GM12878 (cell line): Measurements from ENCODE around the gene WFDC8. TPM values are rescaled to one million over a fixed set of nuclear protein-coding genes. Genes with fewer than 3 reads are reported as not detected.

ENCODE experiments used
- ATAC-seq: fragments of 200-7000 bp; cut with Tn5 transposase; 3 replicates; pipeline ENCODE4 v1.9.1; 2020; ENCODE audit warnings: mild to moderate bottlenecking, moderate library complexity
- BruUV-seq: library from RNA; stranded (reverse); fragments of 400-500 nt; replicated peaks from 2 replicates; lab custom pipeline; 2021; lab: Mats Ljungman, UMichigan
- CTCF ChIA-PET: fragments of 300-600 bp; sonication (Branson Sonifier 250); formaldehyde crosslinking; extraction: SDS; loops from one replicate; lab custom pipeline; 2021; ENCODE audit warnings: inconsistent platforms; lab: Yijun Ruan, JAX
- POLR2A ChIA-PET: fragments of 350-600 bp; formaldehyde crosslinking; extraction: SDS; loops from one replicate; lab custom pipeline; 2021; ENCODE audit warnings: inconsistent platforms; lab: Charles Lee
- RAD21 ChIA-PET: fragments of 300-600 bp; sonication (Branson Sonifier 250); formaldehyde crosslinking; loops from one replicate; lab custom pipeline; 2023; ENCODE audit warnings: antibody characterized with exemption; ENCODE audit not compliant: unreplicated experiment; lab: Charles Lee
- SMC1A ChIA-PET: fragments of 300-600 bp; sonication (Branson Sonifier 250); formaldehyde crosslinking; loops from one replicate; lab custom pipeline; 2023; ENCODE audit not compliant: unreplicated experiment, uncharacterized antibody; lab: Charles Lee
- DNase-seq: peaks from one replicate; pipeline ENCODE4 v3.0.0-alpha.2; 2011; ENCODE audit warnings: low read depth, low spot score
- FAIRE-seq: peaks from 3 replicates; lab custom pipeline; 2011; peaks lifted over from hg19 to GRCh38; lab: Jason Lieb, UNC
- H2AFZ ChIP-seq: 2 replicates; pipeline ENCODE4 v1.6.0; 2011; ENCODE audit warnings: low read depth, low read length, control low read depth; ENCODE audit not compliant: control insufficient read depth
- H3K27ac ChIP-seq: 2 replicates; pipeline ENCODE4 v1.5.1; 2011; ENCODE audit warnings: control low read depth; ENCODE audit not compliant: control insufficient read depth, insufficient read depth
- H3K27me3 ChIP-seq, 2 experiments: replicated peaks in 1 of 2; 2 replicates each; pipeline versions ENCODE4 v1.6.0 to v1.6.1; 2011; ENCODE audit warnings: low read length in 1 of 2; ENCODE audit not compliant: control insufficient read depth in 2 of 2, insufficient read depth in 2 of 2
- H3K36me3 ChIP-seq, 2 experiments: 2 replicates each; pipeline ENCODE4 v1.5.1; 2011; ENCODE audit warnings: low read length in 1 of 2; ENCODE audit not compliant: control insufficient read depth in 2 of 2, insufficient read depth in 2 of 2
- H3K4me1 ChIP-seq: 2 replicates; pipeline ENCODE4 v1.6.1; 2011; ENCODE audit warnings: mild to moderate bottlenecking, low read length, moderate library complexity, mixed read lengths; ENCODE audit not compliant: control insufficient read depth, insufficient read depth
- H3K4me2 ChIP-seq: 2 replicates; pipeline ENCODE4 v1.6.0; 2011; ENCODE audit warnings: control low read depth; ENCODE audit not compliant: control insufficient read depth, insufficient read depth
- H3K4me3 ChIP-seq: fragments of 200-600 bp; sonication (generic); 2 replicates; pipeline ENCODE4 v1.5.1; 2016
- H3K79me2 ChIP-seq: 2 replicates; pipeline ENCODE4 v1.6.0; 2011; ENCODE audit warnings: low read length; ENCODE audit not compliant: control insufficient read depth, insufficient read depth
- H3K9ac ChIP-seq: 2 replicates; pipeline ENCODE4 v1.8.0; 2011; ENCODE audit warnings: low read length, control low read depth, mixed read lengths; ENCODE audit not compliant: control insufficient read depth, insufficient read depth
- H3K9me3 ChIP-seq: replicated peaks from 3 replicates; pipeline ENCODE4 v1.5.1; 2011; ENCODE audit warnings: mild to moderate bottlenecking, low read length; ENCODE audit not compliant: control insufficient read depth, insufficient read depth
- H4K20me1 ChIP-seq: 2 replicates; pipeline ENCODE4 v1.6.0; 2011; ENCODE audit not compliant: control insufficient read depth, insufficient read depth
- BACH1 ChIP-seq: fragments of 450-650 bp; IDR thresholded peaks from 2 replicates; pipeline ENCODE4 v1.6.1; 2017; ENCODE audit warnings: mild to moderate bottlenecking, borderline replicate concordance
- BRCA1 ChIP-seq: IDR thresholded peaks from 2 replicates; pipeline ENCODE4 v1.6.1; 2011; ENCODE audit warnings: low read depth, low read length, improper control_type of control experiment
- CBX5 ChIP-seq: sonication (generic); IDR thresholded peaks from 2 replicates; pipeline ENCODE4 v1.6.1; 2016; ENCODE audit warnings: low read depth, moderate library complexity, mild to moderate bottlenecking, inconsistent platforms
- CREB1 ChIP-seq: IDR thresholded peaks from 2 replicates; pipeline ENCODE4 v1.6.1; 2012; ENCODE audit warnings: low read depth, mild to moderate bottlenecking, inconsistent platforms
- EGR1 ChIP-seq, 2 experiments: IDR thresholded peaks; 1 replicate in 1 of 2; 2 replicates in 1 of 2; pipeline ENCODE4 v1.6.1; 2011 to 2012; ENCODE audit warnings: low read depth in 2 of 2, low read length in 2 of 2, borderline replicate concordance in 1 of 2, mild to moderate bottlenecking in 1 of 2, moderate library complexity in 1 of 2
- MTA3 ChIP-seq: IDR thresholded peaks from 2 replicates; pipeline ENCODE4 v1.6.1; 2012; ENCODE audit warnings: low read length, inconsistent platforms, borderline replicate concordance
- RFX5 ChIP-seq: IDR thresholded peaks from 2 replicates; pipeline ENCODE4 v1.6.1; 2011; ENCODE audit warnings: low read depth, low read length, improper control_type of control experiment
- SUPT20H ChIP-seq: IDR thresholded peaks from 2 replicates; pipeline ENCODE4 v1.6.1; 2011; ENCODE audit warnings: low read depth, mild to moderate bottlenecking, low read length, moderate library complexity, borderline replicate concordance; ENCODE audit not compliant: control insufficient read depth
- ZBTB40 ChIP-seq: fragments of 450-650 bp; IDR thresholded peaks from 2 replicates; pipeline ENCODE4 v1.6.1; 2016; ENCODE audit warnings: mild to moderate bottlenecking, moderate library complexity, borderline replicate concordance
- WGBS: methylation state at CpG from one replicate; pipeline ENCODE4 v1.1.6; 2016; ENCODE audit warnings: low lambda C conversion rate; ENCODE audit not compliant: insufficient replicate concordance, insufficient coverage; ENCODE audit errors: missing lambda C conversion rate; 5-methylcytosine and 5-hydroxymethylcytosine counted together
- in situ Hi-C: fragments of 300-500 bp; cut with MboI; formaldehyde crosslinking; loops from 9 replicates; pipeline ENCODE4 v1.14.3; 2018; ENCODE audit warnings: mixed read lengths
- intact Hi-C: fragments of 100-400 bp; cut with micrococcal nuclease; formaldehyde crosslinking; loops from one replicate; pipeline ENCODE4 v1.14.2; 2022; ENCODE audit not compliant: unreplicated experiment
- polyA plus RNA-seq, 11 experiments: library from polyadenylated mRNA; depleted of rRNA in 4 of 11; unstranded in 6 of 11; stranded (reverse) in 5 of 11; fragments of >200 nt; fragmentation: Nextera tagmentation in 4 of 11; fragmentation: Illumina TruSeq in 1 of 11; extraction: Ambion mirVana in 4 of 11; extraction: Trizol in 1 of 11; gene quantifications; 1 replicate in 1 of 11; 2 replicates in 10 of 11; pipeline versions ENCODE4 v1.2.1 to v1.2.3, GENCODE V29; 2011 to 2016; ENCODE audit warnings: inconsistent platforms in 2 of 11, missing spikeins in 2 of 11, low read depth in 1 of 11
- total RNA-seq, 4 experiments: library from RNA; depleted of rRNA in 3 of 4; stranded (reverse); fragments of >200 nt in 3 of 4; fragmentation: Illumina TruSeq in 1 of 4; extraction: Trizol in 1 of 4; gene quantifications; 2 replicates each; pipeline versions ENCODE4 v1.2.1 to v1.2.3, GENCODE V29; 2013 to 2021

Gene WFDC8
- total and polyA plus RNA-seq, 10 of the 15 experiments (the other 5 are each of a cell fraction or from before 2014, with no cell fraction given), result not detected

- no peaks in the 10 kb centered on the region for H3K79me2 ChIP-seq
- TF ChIP-seq CREB1 (no peak), BRCA1 (no peak), MTA3 (no peak), BACH1 (no peak), SUPT20H (no peak), RFX5 (no peak), ZBTB40 (no peak), CBX5 (no peak), EGR1 (IDR thresholded peaks at IDR 0.05; ENCODE audit: borderline replicate concordance in 1 of 2, low read depth in 2 of 2, low read length in 2 of 2) (no peak)
- H3K9ac ChIP-seq, result no peak overlapping the region
- 0 out of 4 replicates have a peak, but pooled peaks cover 0 to 1% of the 10 kb centered on the region in 2 experiments for H3K27me3 ChIP-seq
- CTCF ChIA-PET, result no interaction called here
- no peaks in the 10 kb centered on the region for H3K9me3 ChIP-seq
- ATAC-seq (no peak), DNase-seq (no peak), FAIRE-seq (no peak)
- no peak overlapping the region for H3K4me2 ChIP-seq
- no peaks in the 10 kb centered on the region for H3K36me3 ChIP-seq
- H2AFZ ChIP-seq, result no peak overlapping the region
- no peak overlapping the region for H3K4me3 ChIP-seq
- RAD21 ChIA-PET, result no interaction called here
- SMC1A ChIA-PET, result no interaction called here
- H3K27ac ChIP-seq, result no peak overlapping the region
- intact Hi-C loops (no loop called here), in situ Hi-C loops (no loop called here)
- BruUV-seq, result no TSS peak
- no peaks in the 10 kb centered on the region for H4K20me1 ChIP-seq
- 13% methylated on average over 2 of the region's 2 CpGs for WGBS
- POLR2A ChIA-PET, result no interaction called here
- no peaks in the 10 kb centered on the region for H3K4me1 ChIP-seq
These were observed 2.1 kb downstream of the WFDC8 start for GRCh38 chr20:45576995-45577394.
